Right lobe of liver (tissue), 4 donors: ENCODE data around the gene KLK3.

Source experiments
- POLR2A ChIP-seq: fragments of 450-650 bp; IDR thresholded peaks from one replicate; pipeline ENCODE4 v1.6.1; 2017; ENCODE audit warnings: antibody characterized with exemption, mild to moderate bottlenecking
- TF ChIP-seq, protein P1 (sequence below), 4 donors: fragments of 200-600 bp in 3 of 4; fragments of 450-650 bp in 1 of 4; IDR thresholded peaks; one replicate each; pipeline versions ENCODE4 v1.5.1 to v1.8.0; 2016 to 2022; ENCODE audit warnings: antibody characterized with exemption in 4 of 4, mild to moderate bottlenecking in 2 of 4
- donor health status: DM: no; HTN: no; CAD: no.
- donor health status: DM: no; HTN: no; CAD: no.
- donor health status: DM: no; HTN: yes; CAD: no.

DNA sequence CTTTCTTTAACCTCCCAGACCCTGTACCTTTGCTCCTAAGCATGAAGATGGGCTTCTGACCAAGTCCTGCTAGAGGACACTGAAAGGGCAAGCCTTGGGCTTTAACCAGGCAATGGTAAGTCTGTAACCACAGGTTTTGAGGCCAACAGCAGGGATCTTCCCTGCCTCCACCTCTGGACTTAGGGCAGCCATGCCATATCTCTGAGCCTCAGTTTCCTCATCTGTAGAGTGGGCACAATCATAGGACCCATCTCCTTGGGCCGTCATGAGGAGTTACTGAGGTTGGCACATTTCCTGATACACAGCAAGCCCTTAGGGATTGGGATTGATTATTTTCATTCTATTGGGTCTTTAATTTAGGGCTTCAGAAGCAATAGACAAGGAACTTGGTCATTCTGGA lies 45.9 kb upstream of the KLK3 start:
- TF ChIP-seq, protein P1, sequence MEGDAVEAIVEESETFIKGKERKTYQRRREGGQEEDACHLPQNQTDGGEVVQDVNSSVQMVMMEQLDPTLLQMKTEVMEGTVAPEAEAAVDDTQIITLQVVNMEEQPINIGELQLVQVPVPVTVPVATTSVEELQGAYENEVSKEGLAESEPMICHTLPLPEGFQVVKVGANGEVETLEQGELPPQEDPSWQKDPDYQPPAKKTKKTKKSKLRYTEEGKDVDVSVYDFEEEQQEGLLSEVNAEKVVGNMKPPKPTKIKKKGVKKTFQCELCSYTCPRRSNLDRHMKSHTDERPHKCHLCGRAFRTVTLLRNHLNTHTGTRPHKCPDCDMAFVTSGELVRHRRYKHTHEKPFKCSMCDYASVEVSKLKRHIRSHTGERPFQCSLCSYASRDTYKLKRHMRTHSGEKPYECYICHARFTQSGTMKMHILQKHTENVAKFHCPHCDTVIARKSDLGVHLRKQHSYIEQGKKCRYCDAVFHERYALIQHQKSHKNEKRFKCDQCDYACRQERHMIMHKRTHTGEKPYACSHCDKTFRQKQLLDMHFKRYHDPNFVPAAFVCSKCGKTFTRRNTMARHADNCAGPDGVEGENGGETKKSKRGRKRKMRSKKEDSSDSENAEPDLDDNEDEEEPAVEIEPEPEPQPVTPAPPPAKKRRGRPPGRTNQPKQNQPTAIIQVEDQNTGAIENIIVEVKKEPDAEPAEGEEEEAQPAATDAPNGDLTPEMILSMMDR (IDR thresholded peaks at IDR 0.05): no peak
- TF ChIP-seq POLR2A: no peak
